Calu3 (cell line): ENCODE data around the gene KCNK13. TPM values are rescaled to one million over a fixed set of nuclear protein-coding genes. Genes with fewer than 3 reads are reported as not detected.
A peak's percentile ranks its signal among the peaks of the same experiment; 100 is the strongest.
"Not testable (repeated sequence)": the region's sequence is repeated elsewhere in the genome, so short reads cannot be mapped to it uniquely, and the experiment has no call there.

Experiments
- BruUV-seq: library from RNA; stranded (reverse); fragments of 400-500 nt; replicated peaks from 2 replicates; lab custom pipeline; 2021; lab: Mats Ljungman, UMichigan
- CTCF ChIA-PET: fragments of 300-600 bp; sonication (Branson Sonifier 250); formaldehyde crosslinking; loops from one replicate; lab custom pipeline; 2022; ENCODE audit warnings: antibody characterized with exemption; lab: Charles Lee
- DNase-seq: peaks from one replicate; pipeline ENCODE4 v3.0.0; 2022
- H3K27ac Mint-ChIP-seq: one replicate; pipeline ENCODE4 v1.8.0; 2022; ENCODE audit warnings: mixed read lengths; ENCODE audit not compliant: unreplicated experiment
- H3K27me3 Mint-ChIP-seq: one replicate; pipeline ENCODE4 v1.8.0; 2022; ENCODE audit warnings: mixed read lengths; ENCODE audit not compliant: unreplicated experiment
- H3K36me3 Mint-ChIP-seq: one replicate; pipeline ENCODE4 v1.8.0; 2022; ENCODE audit warnings: mild to moderate bottlenecking, moderate library complexity, mixed read lengths; ENCODE audit not compliant: insufficient read depth, unreplicated experiment
- H3K4me1 Mint-ChIP-seq: one replicate; pipeline ENCODE4 v1.8.0; 2022; ENCODE audit warnings: mild to moderate bottlenecking, low read depth, mixed read lengths; ENCODE audit not compliant: unreplicated experiment
- H3K4me3 Mint-ChIP-seq: one replicate; pipeline ENCODE4 v1.8.0; 2022; ENCODE audit warnings: mild to moderate bottlenecking, low read depth, moderate library complexity, mixed read lengths; ENCODE audit not compliant: unreplicated experiment
- H3K9me3 Mint-ChIP-seq: one replicate; pipeline ENCODE4 v1.8.0; 2022; ENCODE audit warnings: low read depth, mixed read lengths; ENCODE audit not compliant: unreplicated experiment
- intact Hi-C: fragments of 100-400 bp; cut with micrococcal nuclease; formaldehyde crosslinking; loops from one replicate; pipeline ENCODE4 v1.10.0; 2022; ENCODE audit not compliant: unreplicated experiment
- total RNA-seq: library from RNA; stranded (reverse); gene quantifications from 2 replicates; pipeline ENCODE4 v1.2.3, GENCODE V29; 2022
- TF ChIP-seq, protein P1 (sequence below): fragments of 200-600 bp; IDR thresholded peaks from one replicate; pipeline ENCODE4 v1.8.0; 2022; ENCODE audit warnings: antibody characterized with exemption; ENCODE audit not compliant: unreplicated experiment

KCNK13 gene
- total RNA-seq, 1 experiment from 2014 or later = not detected

DNA sequence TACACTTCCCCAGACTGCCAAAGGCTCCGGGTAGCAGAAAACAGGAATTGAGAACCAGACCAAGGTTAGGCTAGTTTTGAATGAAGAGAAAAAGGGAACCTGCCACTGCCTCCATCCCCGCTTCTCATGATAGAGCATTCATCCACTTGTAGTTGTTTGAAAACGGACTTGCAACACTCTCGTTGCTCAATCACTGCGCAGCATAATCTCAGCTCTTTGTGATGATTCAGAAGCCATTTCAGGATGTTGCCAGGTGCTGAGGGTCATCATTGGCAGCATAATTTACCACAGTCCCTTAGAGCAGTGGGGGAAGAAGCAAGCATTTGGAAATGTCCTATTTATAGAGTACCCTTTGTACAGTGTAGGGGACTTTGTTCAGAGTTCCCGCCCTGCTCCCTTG is 25.6 kb downstream of the KCNK13 start:
- H3K9me3 Mint-ChIP-seq = no peaks in the 10 kb centered on the region
- TF ChIP-seq, protein P1, sequence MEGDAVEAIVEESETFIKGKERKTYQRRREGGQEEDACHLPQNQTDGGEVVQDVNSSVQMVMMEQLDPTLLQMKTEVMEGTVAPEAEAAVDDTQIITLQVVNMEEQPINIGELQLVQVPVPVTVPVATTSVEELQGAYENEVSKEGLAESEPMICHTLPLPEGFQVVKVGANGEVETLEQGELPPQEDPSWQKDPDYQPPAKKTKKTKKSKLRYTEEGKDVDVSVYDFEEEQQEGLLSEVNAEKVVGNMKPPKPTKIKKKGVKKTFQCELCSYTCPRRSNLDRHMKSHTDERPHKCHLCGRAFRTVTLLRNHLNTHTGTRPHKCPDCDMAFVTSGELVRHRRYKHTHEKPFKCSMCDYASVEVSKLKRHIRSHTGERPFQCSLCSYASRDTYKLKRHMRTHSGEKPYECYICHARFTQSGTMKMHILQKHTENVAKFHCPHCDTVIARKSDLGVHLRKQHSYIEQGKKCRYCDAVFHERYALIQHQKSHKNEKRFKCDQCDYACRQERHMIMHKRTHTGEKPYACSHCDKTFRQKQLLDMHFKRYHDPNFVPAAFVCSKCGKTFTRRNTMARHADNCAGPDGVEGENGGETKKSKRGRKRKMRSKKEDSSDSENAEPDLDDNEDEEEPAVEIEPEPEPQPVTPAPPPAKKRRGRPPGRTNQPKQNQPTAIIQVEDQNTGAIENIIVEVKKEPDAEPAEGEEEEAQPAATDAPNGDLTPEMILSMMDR = no peak
- no peaks in the 10 kb centered on the region for H3K36me3 Mint-ChIP-seq
- H3K4me1 Mint-ChIP-seq = no peaks in the 10 kb centered on the region
- intact Hi-C loops = no loop called here
- H3K4me3 Mint-ChIP-seq = no peak overlapping the region
- peaks cover 4% of the 10 kb centered on the region for H3K27me3 Mint-ChIP-seq
- no peak overlapping the region for H3K27ac Mint-ChIP-seq
- no peak for DNase-seq
- CTCF ChIA-PET = no interaction called here
- no TSS peak for BruUV-seq

DNA sequence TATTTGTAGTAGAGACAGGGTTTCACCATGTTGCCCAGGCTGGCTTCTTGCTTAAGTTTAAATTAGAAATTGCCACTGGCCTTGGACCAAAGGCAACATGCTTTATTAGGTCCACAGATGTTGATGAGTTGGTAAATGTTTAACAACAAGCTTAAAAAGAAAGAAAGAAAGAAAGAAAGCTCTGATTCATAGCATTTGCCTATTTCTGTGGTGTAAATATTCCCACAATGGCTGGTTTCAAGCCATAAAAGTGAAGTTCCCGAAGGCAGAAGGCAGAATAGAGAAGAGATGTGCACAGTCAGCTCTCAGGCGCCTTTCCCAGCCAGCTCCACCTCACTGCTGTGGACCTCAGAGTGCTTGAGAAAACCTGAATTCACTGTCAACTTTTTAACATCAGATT is 26.4 kb downstream of the KCNK13 start:
- no peaks in the 10 kb centered on the region for H3K9me3 Mint-ChIP-seq
- no peak for DNase-seq
- no peak overlapping the region for H3K27ac Mint-ChIP-seq
- TF ChIP-seq, protein P1 = no peak
- intact Hi-C loops = no loop called here
- BruUV-seq = no TSS peak
- no peaks in the 10 kb centered on the region for H3K36me3 Mint-ChIP-seq
- no peaks in the 10 kb centered on the region for H3K4me1 Mint-ChIP-seq
- CTCF ChIA-PET = no interaction called here
- H3K27me3 Mint-ChIP-seq = no peaks in the 10 kb centered on the region
- H3K4me3 Mint-ChIP-seq = no peak overlapping the region

DNA sequence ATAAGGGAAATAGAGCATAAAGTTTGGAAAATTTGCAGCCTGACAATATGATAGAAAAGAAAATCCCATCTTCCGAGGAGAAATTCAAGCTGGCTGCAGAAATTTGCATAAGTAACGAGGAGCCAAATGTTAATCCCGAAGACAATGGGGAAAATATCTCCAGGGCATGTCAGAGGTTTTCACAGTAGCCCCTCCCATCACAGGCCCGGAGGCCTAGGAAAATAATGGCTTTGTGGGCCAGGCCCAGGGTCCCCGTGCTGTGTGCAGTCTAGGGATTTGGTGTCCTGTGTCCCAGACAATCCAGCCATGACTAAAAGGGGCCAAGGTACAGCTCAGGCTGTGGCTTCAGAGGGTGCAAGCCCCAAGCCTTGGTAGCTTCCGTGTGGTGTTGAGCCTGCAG is 27.7 kb downstream of the KCNK13 start:
- H3K36me3 Mint-ChIP-seq, CTCF ChIA-PET, intact Hi-C loops, H3K9me3 Mint-ChIP-seq, H3K27ac Mint-ChIP-seq, H3K27me3 Mint-ChIP-seq, H3K4me1 Mint-ChIP-seq, BruUV-seq, DNase-seq, H3K4me3 Mint-ChIP-seq: not testable (repeated sequence)

DNA sequence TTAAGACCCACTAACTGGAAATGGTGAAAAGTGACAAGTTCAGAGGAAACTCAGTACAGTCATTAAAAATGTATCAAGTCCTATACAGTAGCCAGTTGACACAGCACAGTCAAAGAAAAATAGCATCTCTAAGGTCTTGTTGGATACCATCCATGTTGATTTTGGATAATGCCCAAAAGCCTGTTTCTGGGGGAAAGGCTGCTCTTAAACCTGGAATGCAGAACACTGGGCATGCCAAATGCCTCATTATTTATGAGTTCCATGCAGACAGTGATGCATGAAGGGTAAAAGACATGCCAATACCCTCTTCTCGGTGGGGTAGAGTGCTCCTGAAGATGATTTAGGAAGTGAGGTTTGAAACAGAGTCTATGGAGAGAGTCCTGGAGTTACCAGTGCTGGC is 29.6 kb downstream of the KCNK13 start:
- Mint-ChIP-seq H3K27me3 (no peaks in the 10 kb centered on the region), H3K36me3 (no peaks in the 10 kb centered on the region), H3K9me3 (no peaks in the 10 kb centered on the region), H3K4me1 (peaks cover 9% of the 10 kb centered on the region), H3K27ac (no peak overlapping the region), H3K4me3 (no peak overlapping the region)
- TF ChIP-seq, protein P1 = no peak
- no peak for DNase-seq
- intact Hi-C loops = no loop called here
- CTCF ChIA-PET = no interaction called here
- BruUV-seq = no TSS peak

DNA sequence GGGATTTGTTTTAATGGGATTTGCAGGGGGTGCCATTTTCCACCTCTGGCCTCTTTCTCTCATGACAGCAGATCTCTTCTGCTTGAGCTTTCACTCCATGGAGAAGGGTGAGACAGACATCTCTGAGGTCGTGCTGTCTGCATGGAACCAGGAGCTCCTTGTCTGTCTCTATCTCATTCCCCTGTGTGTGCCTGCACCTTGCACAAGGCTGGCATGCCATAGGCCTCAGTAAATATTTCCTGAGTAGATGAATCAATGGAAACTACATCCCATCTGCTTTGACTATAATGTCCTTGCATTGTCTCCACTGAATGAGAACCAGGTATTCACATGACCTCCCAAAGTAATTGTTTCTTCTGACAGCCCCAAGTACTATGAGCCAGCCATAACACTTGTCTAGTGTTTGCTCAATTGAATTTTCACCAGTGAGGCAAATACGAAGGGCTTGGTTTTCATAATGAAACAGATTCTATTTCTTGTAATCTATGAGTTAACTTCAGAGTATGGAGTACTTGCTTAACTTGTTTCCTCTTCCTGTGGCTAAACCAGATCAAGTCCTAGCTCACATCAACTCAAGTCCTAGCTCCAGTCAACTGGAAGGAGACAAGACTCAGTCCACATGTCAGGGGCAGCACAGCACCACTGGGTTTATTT is 32.3 kb downstream of the KCNK13 start:
- no peaks in the 10 kb centered on the region for H3K9me3 Mint-ChIP-seq
- no peaks in the 10 kb centered on the region for H3K27me3 Mint-ChIP-seq
- CTCF ChIA-PET = interaction anchor here (0.7 kb wide), 2 partner anchors 10 to 138 kb away, joined by 3 to 4 read pairs; no protein-coding TSS in a partner anchor
- DNase-seq = peak; percentile 17
- no peaks in the 10 kb centered on the region for H3K36me3 Mint-ChIP-seq
- no peak overlapping the region for H3K27ac Mint-ChIP-seq
- no TSS peak for BruUV-seq
- peaks cover 9% of the 10 kb centered on the region for H3K4me1 Mint-ChIP-seq
- intact Hi-C loops = no loop called here
- TF ChIP-seq, protein P1 = no peak
- no peak overlapping the region for H3K4me3 Mint-ChIP-seq
